GM19328 (cell line): Measurements from ENCODE around the gene GNAT1.
"Not testable (repeated sequence)": the region's sequence is repeated elsewhere in the genome, so short reads cannot be mapped to it uniquely, and the experiment has no call there.

ENCODE experiments used
- ATAC-seq: cut with Tn5 transposase; IDR thresholded peaks from one replicate; pipeline ENCODE4 v1.9.1; 2021; ENCODE audit warnings: mild to moderate bottlenecking, moderate library complexity; ENCODE audit not compliant: unreplicated experiment

The GNAT1 gene

DNA sequence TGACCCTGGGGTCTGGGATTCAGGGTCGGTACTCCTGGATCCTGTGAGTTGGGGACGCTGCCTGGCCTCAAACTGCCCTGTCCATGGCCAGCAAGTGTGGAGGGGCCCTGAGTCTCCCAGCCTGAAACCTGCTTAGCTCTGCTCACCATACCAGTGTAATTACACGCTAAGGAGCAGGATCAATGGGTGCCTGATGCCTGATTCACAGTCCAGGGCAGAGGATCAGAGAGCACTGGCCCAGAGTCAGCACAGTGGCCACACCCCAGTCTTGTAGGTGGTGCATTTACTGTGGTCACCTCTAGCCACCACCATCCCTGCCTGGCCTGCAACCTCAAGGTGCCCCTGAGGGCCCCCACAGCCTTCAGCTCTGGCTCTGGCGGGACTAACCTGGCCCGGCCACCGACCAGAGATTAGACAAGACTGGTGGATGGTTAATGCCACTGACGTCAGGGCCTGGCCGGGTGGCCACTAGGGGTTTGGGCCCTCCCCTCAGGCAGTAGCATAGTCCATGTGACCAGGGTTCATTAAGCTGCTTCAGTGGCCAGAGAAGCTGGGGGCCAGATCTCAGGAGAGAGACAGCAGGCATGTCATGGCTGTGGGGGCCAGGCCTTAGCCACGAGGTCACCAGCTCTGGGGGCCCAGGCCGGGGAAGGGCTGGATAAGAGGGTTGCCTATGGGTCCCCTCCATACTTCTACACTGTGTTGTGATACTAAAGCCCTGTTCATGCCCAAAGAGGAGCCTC lies 10.3 kb downstream of the GNAT1 start:
- ATAC-seq, result no peak

DNA sequence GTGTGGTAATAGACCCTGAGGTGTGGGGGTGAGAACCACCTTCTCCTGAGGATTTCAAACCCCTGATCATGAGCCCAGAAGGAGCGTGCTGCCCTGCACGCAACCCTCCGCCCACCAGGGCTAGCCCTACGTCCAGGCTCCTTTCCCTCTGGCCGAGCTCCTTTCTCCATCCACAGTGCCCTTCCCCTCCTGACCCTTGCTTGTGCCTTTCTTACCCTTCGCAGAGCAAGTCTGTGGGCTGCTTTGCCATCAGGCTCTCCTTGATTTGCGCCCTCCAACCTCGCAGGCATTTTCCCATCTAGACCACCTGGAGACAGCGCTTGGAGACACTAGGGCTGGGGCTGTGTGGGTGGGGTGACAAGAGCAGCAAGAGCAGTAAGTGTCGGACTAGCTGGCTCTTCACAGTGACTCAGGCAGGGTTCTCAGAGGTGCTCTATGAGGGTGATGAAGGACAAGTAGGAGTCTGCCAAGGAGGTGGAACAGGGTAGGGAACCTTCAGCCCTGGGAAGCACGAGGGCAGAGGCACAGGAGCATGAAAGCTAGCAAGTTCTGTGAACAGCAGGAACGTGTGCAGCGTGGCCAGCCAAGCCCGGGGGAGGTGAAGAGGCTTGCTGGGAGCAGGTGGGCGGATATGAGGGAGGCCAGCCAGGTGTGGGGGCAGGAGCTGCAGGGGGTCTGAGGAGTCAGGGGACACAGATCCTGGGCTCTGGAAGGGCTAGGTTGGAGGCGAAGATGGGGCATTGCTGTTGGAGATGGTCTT lies 11.1 kb downstream of the GNAT1 start:
- no peak for ATAC-seq

DNA sequence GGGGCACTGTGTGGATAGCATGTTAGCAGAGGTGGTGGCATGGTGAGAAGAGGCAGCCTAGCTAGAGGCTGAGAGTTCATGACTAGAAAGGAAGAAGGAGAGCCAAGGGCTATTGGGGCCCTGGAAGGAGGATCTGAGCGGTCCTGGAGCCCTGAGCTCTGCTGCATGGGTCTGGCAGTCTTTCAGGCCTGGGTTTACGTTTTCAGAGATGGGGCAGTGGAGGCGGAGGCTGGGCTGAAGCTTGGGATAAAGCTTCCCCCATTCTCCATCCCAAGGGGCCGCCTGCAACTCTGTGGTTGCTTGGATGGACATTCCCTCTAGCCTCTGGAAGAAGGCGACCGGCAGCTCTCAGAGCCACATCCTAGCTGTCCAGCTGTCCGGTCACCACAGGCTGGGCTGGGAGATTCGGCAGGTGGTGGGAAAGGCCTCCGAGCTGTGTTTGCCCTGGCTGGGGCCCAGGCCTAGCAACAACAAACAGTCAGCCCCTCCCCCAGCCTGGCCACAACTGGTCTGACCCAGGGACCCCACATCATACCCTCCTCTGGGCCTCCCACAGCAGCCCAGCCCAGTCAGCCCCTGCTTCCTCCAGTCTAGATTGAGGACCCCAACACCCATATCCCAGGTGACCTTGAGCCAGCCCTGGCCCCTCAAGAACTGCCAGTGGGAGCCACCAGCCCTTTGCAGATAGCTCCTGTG lies 11.9 kb downstream of the GNAT1 start:
- no peak for ATAC-seq

DNA sequence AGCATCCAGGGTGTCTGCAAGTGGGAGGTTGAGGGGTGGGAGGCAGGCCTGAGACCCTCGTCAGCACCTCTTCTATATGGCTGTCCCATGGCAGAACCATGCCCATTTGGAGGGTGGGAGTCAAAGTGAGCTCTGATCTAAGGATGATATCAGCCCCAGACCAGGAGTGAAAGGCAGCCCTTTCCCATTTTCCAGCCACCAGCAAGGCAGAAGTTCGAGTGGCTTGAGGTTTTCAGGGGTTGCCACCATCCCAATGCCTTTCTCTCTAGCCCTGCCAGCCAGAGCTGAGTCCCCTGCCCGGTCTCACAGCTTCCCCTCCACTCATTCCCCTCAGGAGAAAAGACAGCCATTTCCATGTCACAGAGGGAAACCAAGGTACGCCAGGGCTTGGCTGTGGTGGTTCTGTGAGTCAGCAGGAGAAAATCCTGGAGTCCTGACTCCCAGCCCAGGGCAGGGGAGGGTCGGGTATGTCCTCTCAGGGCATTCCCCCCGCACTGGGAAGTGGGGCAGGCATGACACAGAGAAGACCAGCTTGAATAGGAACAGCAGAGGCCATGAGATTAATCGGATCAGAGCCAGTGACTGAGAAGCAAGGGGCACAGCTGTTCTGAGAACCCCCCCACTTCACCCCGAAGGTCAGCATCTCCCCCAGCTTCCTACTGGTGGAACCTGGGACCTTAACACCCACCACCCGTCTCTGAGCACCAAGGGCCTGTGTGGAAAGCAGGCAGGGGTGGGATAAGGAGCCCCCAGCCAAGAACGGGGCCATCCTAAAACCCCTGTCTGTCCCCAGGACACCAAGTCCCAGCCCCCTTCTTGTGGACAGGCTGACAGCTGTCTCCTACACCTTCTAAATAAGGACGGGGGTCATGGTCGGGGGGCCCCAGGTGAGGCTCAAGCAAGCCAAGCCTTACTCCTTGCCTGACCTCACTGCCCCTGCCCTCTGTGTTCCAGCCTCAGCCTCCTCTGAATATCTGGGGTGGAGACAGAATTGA lies 12.7 kb downstream of the GNAT1 start:
- ATAC-seq, result no peak

DNA sequence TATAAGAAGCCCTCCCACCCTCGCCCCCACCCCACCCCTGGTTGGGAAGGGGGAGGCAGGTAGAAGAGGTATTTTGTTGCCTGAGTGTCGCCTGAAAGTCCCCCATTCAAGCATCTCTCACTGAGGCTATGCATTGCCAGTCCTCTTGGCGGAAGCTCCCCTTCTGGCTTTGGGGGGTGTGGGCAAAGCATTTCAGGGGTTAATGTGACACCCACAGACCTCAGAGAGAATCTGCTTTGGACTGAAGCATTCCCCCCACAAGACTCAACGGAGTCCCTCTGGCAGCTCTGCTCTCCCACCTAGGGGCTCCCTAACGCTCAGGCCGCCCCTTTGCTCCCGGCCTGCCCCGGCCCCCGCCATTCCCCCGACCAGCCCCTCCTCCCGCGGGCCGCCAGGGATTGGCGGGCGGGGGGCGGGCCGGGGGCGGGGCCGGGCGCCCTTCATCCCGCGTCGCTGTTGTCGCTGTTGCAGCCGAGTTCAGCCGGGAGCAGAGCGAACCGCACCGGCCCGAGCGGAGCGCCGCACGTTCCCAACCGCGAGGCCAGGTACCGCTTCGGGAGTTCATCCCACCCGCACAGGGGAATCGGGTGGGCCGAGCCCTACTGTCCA lies 13.5 kb downstream of the GNAT1 start, which contains the start of gene SLC38A3:
Gene SLC38A3 (plus strand): TSS at position 468 of the 609 bp plus-strand sequence. CDS start 8,929 bp downstream, outside the sequence.
- no peak for ATAC-seq

DNA sequence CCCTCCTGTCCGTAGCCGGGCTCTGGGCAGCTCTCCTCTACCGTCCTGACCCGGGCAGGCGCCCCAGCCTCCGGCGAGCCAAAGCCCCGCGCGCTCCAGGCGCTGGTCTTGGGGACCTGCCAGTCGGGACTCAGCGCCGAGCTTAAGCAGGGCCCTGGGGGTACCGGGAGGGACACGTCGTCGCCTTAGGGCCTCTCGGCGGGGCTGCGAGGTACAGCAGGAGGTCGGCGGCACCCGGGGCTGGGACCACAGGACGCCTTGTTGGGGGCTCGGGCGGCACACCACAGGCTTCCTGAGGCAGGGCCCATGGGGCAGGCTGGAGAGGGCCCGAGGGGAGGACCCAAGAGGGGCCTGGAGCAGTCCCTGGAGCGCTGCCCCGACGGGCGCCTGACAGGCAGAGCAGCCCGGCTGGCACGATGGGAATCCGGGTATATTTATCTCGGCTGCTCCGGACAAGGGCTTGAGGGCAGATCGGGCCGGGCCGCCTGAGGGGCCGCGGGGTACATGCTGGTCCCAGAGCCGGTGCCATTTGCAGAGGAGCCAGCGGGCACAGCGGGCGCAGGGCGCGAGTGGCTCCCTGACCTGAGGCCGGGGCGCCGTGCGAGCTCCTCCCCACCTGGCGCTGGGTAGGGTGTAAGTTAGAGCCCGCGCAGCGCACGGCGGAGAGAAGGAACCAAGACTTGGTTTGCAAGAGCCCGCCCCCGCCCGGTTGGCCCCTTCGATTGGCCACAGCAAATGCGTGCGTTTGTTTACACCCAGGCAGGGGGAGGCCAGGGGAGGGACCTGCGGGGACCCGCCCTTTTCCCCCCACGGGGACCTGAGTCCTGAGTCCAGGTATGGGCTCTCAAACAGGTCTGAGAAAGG lies 14.2 kb downstream of the GNAT1 start:
- no peak for ATAC-seq

DNA sequence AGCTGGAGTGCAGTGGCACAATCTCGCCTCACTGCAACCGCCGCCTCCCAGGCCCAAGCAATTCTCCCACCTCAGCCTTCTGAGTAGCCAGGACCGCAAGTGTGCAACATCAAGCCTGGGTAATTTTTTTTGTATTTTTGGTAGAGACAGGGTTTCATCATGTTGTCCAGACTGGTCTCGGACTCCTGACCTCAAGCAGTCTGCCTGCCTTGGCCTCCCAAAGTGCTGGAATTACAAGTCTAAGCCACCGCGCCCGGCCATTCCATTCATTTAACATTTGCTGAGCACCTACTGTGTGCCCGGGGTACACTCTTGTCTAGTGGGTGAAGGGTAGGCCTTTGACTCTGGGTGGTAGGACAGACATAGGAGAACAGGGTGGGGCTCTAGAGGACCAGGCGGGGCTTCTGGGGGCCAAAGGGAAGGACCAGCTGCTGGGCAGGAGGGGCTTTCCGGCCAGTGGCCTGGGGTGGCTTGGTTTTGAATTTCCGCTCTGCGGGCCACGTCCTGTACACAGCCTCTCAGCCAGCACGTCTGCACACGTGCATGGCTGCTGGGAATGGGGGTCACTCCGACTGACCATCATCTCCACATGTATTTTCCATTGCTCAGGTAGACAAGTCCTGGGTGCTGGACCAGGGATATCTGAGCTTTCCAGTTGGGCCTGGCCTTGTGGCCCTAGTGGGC lies 16.1 kb downstream of the GNAT1 start:
- no peak for ATAC-seq

DNA sequence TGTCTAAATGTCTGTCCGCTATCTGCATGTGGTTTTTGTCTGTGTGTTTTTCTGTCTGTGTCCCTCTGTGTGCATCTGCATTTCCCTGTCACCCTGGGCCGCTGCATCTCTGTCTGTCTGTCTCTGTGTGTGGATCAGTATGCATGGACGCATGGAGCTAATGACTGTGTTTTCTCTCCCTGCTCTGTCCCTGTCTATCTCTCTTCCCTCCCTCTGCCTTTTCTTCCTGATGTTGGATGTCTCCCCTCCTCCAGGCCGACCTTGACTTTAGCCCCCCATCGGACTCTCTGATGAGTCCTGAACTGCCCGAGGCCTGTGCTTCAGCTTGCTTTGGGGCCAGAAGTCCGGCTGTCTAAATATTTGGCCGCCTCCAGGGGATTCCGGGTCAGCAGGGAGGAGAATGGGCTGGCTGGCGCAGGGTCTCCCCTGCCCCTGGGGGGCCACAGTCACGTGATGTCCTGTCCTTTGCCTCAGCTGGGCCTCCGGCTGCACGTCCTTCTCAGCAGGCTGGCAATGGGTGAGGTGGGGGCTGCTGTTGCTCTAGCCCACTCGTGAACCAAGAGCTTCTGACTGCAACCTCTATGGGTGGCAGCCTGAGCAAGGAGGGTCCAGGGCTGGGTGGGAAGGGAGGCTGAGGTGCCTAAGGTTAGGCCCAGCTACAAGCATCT lies 17.4 kb downstream of the GNAT1 start:
- ATAC-seq, result no peak

DNA sequence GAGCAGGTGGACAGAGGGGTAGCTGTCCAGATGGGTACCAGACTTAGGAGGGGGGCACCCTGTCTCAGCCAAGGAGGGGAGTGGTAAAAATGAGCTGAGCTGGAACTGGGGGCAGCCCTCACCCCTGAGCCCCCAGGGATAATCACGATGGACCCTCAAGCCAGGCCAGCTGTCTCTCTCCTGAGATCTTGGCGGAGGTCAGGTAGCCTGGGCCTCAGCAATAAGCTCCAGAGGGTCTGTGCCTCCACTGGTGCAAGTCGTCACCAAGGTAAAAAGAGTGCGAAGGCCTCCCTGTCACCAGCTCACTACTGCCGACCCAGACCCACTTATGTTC lies 18.7 kb downstream of the GNAT1 start:
- ATAC-seq, result no peak

DNA sequence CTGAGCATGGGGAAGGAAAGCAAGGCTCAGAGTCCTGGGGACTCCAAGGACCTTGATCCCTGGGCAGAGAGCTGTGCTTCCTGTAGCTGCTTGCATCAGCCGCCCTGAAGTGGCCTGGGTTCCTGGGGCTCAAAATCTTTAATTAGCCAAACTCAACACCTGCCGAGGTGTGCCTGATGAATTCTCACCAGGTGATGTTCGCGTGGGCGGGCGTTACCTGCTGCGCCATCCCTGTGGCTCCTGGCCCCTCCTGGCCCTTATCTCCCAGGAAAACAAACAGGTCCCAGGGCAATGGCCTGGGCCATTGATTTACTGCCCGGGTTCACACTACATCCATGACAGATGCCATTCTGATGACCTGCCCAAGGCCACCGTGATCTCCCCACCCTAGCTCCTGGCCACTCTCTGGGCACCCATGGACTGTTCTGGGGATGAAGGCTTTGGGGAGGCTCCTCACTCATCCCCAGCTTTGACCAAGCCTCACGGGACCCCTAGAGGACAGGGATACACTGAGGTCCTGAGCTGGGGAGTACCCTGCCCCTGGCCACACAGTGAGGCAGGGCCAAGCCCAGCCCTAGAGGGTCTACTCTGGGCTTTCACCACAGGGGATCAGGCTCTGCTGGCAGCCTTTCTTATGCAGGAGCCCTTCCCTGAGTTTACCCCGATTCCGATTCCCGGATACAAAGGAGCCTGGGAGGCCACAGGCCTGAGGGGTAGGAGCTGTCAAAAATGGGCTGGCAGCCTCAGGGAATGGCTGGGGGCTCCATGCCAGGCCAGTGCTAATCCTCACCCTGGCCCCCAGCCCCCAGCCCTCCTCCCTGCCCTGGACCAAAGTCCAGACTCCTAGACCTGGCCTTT lies 19.3 kb downstream of the GNAT1 start:
- ATAC-seq, result no peak

DNA sequence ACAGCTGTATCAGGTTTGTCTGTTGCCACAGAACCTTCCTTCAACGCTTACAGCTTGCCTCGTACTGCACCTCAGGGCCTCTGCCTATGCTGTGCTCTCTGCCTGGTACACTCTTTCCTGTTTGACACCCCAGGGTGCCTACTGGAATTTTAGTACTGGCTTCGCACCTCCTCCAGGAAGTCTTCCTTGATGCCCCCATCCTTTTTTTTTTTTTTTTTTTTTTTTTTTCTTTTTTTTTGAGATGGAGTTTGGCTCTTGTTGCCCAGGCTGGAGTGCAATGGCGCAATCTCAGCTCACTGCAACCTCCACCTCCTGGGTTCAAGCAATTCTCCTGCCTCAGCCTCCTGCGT lies 19.9 kb downstream of the GNAT1 start:
- not testable (repeated sequence) for ATAC-seq

DNA sequence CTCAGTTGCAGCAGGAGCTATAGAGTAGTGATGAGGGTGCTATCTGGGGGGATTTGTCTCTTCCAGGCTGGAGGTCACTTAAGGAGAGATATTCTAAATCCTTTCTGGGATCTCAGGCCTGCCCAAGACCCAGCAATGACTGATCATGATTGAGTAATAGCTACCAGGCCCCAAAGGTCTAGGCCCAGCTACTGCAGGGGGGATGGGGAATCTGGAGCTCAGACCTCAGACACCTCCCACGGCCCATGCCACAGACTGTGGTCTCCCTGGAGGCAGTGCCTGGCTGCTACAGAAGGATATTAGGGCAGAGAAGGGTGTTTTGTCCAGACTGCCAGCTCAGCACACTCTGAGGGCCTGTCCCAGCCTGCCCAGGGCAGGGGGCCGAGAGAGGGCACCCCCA lies 20.5 kb downstream of the GNAT1 start:
- ATAC-seq, result no peak

DNA sequence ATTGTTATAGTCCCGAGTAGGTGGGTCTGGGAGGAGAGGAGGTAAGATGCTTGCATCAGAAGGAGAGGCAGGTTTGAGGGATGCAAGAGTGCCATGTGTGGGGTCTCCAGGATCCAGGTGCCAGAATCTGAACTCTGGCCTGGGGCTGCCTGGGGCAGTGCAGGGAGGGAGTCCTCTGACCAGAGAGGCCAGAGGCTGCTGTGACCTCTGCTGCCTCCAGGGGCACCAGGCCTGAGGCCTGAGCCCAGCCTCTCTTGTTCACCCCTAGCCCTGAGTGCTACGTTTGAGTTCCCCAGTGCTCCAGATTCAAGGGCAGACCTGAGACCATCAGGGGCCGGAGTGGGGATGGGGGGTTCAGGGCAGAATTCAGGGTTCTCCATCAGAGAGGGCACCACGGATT lies 21.1 kb downstream of the GNAT1 start:
- no peak for ATAC-seq

DNA sequence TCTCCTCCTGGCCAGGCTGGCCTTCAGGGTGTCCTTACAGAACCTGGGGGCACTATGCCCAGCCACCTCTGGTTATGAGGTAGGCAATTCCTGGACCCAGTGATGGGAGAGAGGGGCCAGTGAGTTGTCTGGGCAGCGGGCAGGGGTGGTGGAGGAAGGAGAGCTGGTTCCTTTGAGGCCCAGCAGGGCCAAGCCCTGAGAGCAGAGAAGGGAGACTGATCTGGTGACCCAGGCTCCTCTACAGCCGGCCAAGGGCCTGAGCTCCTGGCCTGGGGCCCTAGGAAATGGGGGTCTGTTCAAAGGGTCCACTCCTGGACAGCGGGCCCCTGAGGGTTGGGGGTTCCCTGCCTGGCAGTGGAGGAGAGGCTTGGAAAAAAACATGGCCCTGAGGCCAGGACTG lies 21.6 kb downstream of the GNAT1 start:
- no peak for ATAC-seq

DNA sequence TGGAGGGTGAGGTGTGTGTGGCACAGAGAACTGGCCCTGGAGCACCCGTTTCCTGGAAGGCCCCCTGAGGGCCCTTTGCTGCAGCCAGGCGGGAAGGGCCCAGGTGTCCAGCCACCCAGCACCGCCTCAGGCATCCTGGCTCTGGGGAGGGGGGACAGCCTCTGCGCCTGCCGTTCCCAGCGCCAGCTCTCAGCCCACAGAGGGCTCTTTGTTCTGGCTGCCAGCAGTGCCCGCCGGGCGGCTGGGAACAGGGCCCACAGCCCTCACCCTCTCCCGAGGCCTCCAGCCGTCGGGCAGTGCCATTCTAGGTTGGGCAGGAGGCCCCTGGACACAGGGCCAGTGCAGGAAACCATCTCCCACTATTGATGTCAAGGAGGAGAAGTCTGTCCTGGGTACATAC lies 22.0 kb downstream of the GNAT1 start:
- ATAC-seq, result no peak

DNA sequence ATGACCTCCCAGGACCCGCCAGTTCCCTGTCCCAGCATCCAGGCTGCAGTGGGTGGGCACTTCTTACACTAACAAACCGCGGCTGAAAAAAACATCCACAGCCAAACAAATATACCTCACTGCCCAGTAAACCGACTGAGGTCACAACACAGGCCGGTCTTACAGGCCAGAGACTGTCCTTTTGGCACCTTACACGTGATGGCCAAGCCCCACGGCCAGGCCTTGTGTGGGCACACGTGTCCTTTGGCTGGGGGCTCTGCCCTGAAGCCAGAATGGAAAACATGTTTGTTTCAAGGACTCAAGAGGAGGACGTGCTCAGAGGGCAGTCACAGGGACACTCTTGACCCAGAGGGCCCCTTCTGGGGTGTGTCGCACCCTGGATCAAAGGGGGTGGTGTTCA lies 23.4 kb downstream of the GNAT1 start:
- ATAC-seq, result no peak

DNA sequence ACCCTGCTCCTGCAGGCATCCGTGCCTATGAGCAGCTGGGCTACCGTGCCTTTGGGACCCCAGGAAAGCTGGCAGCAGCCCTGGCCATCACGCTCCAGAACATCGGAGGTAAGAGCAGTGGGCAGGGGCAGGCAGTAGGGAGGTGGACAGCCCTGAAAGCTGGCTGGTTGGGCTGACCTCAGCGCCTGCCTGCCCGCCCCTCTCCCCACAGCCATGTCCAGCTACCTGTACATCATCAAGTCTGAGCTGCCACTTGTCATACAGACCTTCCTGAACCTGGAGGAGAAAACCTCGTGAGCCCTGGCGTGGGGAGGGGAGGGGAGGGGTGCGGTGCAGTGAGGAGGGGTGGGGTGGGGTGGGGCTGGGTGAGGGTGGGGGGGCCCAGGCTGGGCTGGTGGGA lies 24.1 kb downstream of the GNAT1 start:
- no peak for ATAC-seq
